IPS DF 6.9 (cell line): ENCODE results near the gene GSG1.
"Not testable (repeated sequence)": the region's sequence is repeated elsewhere in the genome, so short reads cannot be mapped to it uniquely, and the experiment has no call there.

Source experiments
- DNase-seq: peaks from one replicate; pipeline ENCODE4 v3.0.0-alpha.2; 2013; ENCODE audit warnings: low read depth, low spot score
- H3K27ac ChIP-seq: one replicate; pipeline ENCODE4 v1.5.1; 2013; ENCODE audit warnings: low read length, control low read depth
- H3K27me3 ChIP-seq: 2 replicates; pipeline ENCODE4 v1.6.1; 2013; ENCODE audit warnings: mild to moderate bottlenecking, low read length; ENCODE audit not compliant: control insufficient read depth, insufficient read depth
- H3K36me3 ChIP-seq: 2 replicates; pipeline ENCODE4 v1.6.1; 2013; ENCODE audit warnings: low read length; ENCODE audit not compliant: control insufficient read depth, insufficient read depth
- H3K4me1 ChIP-seq: 2 replicates; pipeline ENCODE4 v1.6.1; 2013; ENCODE audit warnings: low read length; ENCODE audit not compliant: control insufficient read depth, insufficient read depth
- H3K4me3 ChIP-seq: 2 replicates; pipeline ENCODE4 v1.5.1; 2013; ENCODE audit warnings: mild to moderate bottlenecking, low read length
- H3K9me3 ChIP-seq: 2 replicates; pipeline ENCODE4 v1.6.1; 2013; ENCODE audit warnings: low read length, inconsistent platforms; ENCODE audit not compliant: control insufficient read depth, insufficient read depth
- WGBS: extraction: QIAGEN DNeasy Blood & Tissue Kit; methylation state at CpG from one replicate; pipeline ENCODE4 v1.1.7; 2013; ENCODE audit warnings: mixed read lengths, missing lambda C conversion rate; ENCODE audit not compliant: insufficient read length, insufficient coverage; 5-methylcytosine and 5-hydroxymethylcytosine counted together

The GSG1 gene

GRCh38 chr12:13042666-13043230 lies 60.7 kb downstream of the GSG1 start:
- H3K4me1 ChIP-seq = 0 out of 2 replicates have a peak, but pooled peaks cover 1% of the 10 kb centered on the region
- no peaks in the 10 kb centered on the region for H3K9me3 ChIP-seq
- WGBS = no CpG with 5 or more reads among the region's 4 CpGs
- no peak overlapping the region for H3K4me3 ChIP-seq
- no peaks in the 10 kb centered on the region for H3K27me3 ChIP-seq
- H3K27ac ChIP-seq = no peak overlapping the region
- H3K36me3 ChIP-seq = no peaks in the 10 kb centered on the region
- no peak for DNase-seq

- Histone ChIP-seq H3K36me3 (no peaks in the 10 kb centered on the region), H3K9me3 (no peaks in the 10 kb centered on the region), H3K27me3 (no peaks in the 10 kb centered on the region), H3K4me3 (no peak overlapping the region), H3K4me1 (0 out of 2 replicates have a peak, but pooled peaks cover 1% of the 10 kb centered on the region), H3K27ac (no peak overlapping the region)
- DNase-seq = no peak
- no CpG with 5 or more reads among the region's 2 CpGs for WGBS
Measured at GRCh38 chr12:13041224-13041623, 62.2 kb downstream of the GSG1 start.

- Histone ChIP-seq H3K27me3 (no peaks in the 10 kb centered on the region), H3K4me3 (no peak overlapping the region), H3K36me3 (no peaks in the 10 kb centered on the region), H3K27ac (no peak overlapping the region), H3K9me3 (no peaks in the 10 kb centered on the region), H3K4me1 (no peaks in the 10 kb centered on the region)
- no CpG with 5 or more reads among the region's 5 CpGs for WGBS
- DNase-seq = no peak
Measured at GRCh38 chr12:13039328-13039956, 64.0 kb downstream of the GSG1 start.

- Histone ChIP-seq H3K36me3 (no peaks in the 10 kb centered on the region), H3K4me3 (no peak overlapping the region), H3K4me1 (no peaks in the 10 kb centered on the region), H3K27ac (no peak overlapping the region), H3K9me3 (no peaks in the 10 kb centered on the region), H3K27me3 (no peaks in the 10 kb centered on the region)
- no peak for DNase-seq
- no CpG with 5 or more reads among the region's 4 CpGs for WGBS
Measured at GRCh38 chr12:13038491-13039161, 64.8 kb downstream of the GSG1 start.

- H3K4me3 ChIP-seq = no peak overlapping the region
- H3K27ac ChIP-seq = no peak overlapping the region
- no peaks in the 10 kb centered on the region for H3K9me3 ChIP-seq
- no peak for DNase-seq
- no peaks in the 10 kb centered on the region for H3K27me3 ChIP-seq
- H3K4me1 ChIP-seq = no peaks in the 10 kb centered on the region
- no peaks in the 10 kb centered on the region for H3K36me3 ChIP-seq
- no CpG with 5 or more reads among the region's 3 CpGs for WGBS
Measured at GRCh38 chr12:13036881-13037280, 66.6 kb downstream of the GSG1 start.

- not testable (repeated sequence) for H3K4me3 ChIP-seq, DNase-seq, H3K4me1 ChIP-seq, H3K36me3 ChIP-seq, H3K27ac ChIP-seq, H3K9me3 ChIP-seq, H3K27me3 ChIP-seq
- no CpG with 5 or more reads among the region's 5 CpGs for WGBS
Measured at GRCh38 chr12:13035335-13035734, 68.1 kb downstream of the GSG1 start.
